GM10266 (cell line): ENCODE results near the gene CYP19A1.
A peak's percentile ranks its signal among the peaks of the same experiment; 100 is the strongest.
"Not testable (repeated sequence)": the region's sequence is repeated elsewhere in the genome, so short reads cannot be mapped to it uniquely, and the experiment has no call there.

Experiments used
- DNase-seq: peaks from one replicate; pipeline ENCODE4 v3.0.0; 2012; ENCODE audit errors: extremely low spot score
- CTCF ChIP-seq: IDR thresholded peaks from 2 replicates; pipeline ENCODE4 v1.5.1; 2012; ENCODE audit warnings: mild to moderate bottlenecking, low read depth; ENCODE audit not compliant: control insufficient read depth, insufficient read depth; ENCODE audit errors: missing control alignments

CYP19A1 gene

GRCh38 chr15:51192521-51193280, 145.7 kb downstream of the CYP19A1 start:
- TF ChIP-seq CTCF = peak; percentile 94

GRCh38 chr15:51191766-51192165, 146.6 kb downstream of the CYP19A1 start:
- DNase-seq = no peak
- no peak for TF ChIP-seq CTCF

More at GRCh38 chr15:51192521-51193280, 145.7 kb downstream of the CYP19A1 start:
- DNase-seq = peak; percentile 65

- no peak for DNase-seq
- TF ChIP-seq CTCF = no peak
Measured at GRCh38 chr15:51191072-51191670, 147.2 kb downstream of the CYP19A1 start.

GRCh38 chr15:51190424-51191068, 147.8 kb downstream of the CYP19A1 start:
- TF ChIP-seq CTCF = no peak

GRCh38 chr15:51189669-51190385, 148.6 kb downstream of the CYP19A1 start:
- no peak for DNase-seq
- no peak for TF ChIP-seq CTCF

More at GRCh38 chr15:51190424-51191068, 147.8 kb downstream of the CYP19A1 start:
- no peak for DNase-seq

GRCh38 chr15:51188791-51189190, 149.6 kb downstream of the CYP19A1 start:
- DNase-seq = not testable (repeated sequence)

- DNase-seq = no peak
- TF ChIP-seq CTCF = no peak
Measured at GRCh38 chr15:51186891-51187290, 151.5 kb downstream of the CYP19A1 start.
